Activated CD8-positive, alpha-beta T cell treated with anti-CD3 and anti-CD28 coated beads for 36 hours (primary cell): ENCODE measurements around the gene E2F1. TPM values are rescaled to one million over a fixed set of nuclear protein-coding genes. Genes with fewer than 3 reads are reported as not detected.
A peak's percentile ranks its signal among the peaks of the same experiment; 100 is the strongest.

ENCODE experiments used
- ATAC-seq: fragments of 200-7000 bp; cut with Tn5 transposase; one replicate; pipeline ENCODE4 v1.10.0; 2021; ENCODE audit warnings: mild to moderate bottlenecking, moderate library complexity
- CTCF ChIA-PET: fragments of 350-600 bp; sonication (Branson Sonifier 250); formaldehyde crosslinking; loops from one replicate; lab custom pipeline; 2021; ENCODE audit warnings: antibody characterized with exemption; lab: Charles Lee
- POLR2A ChIA-PET: fragments of 350-600 bp; sonication (Branson Sonifier 250); formaldehyde crosslinking; loops from one replicate; lab custom pipeline; 2021; ENCODE audit warnings: antibody characterized with exemption; lab: Charles Lee
- DNase-seq: peaks from one replicate; pipeline ENCODE4 v3.0.0-alpha.2; 2020
- H3K27ac Mint-ChIP-seq: one replicate; pipeline ENCODE4 v1.8.0; 2021; ENCODE audit warnings: mild to moderate bottlenecking, mixed read lengths
- H3K27me3 Mint-ChIP-seq: one replicate; pipeline ENCODE4 v1.8.0; 2021; ENCODE audit warnings: mixed read lengths
- H3K36me3 Mint-ChIP-seq: one replicate; pipeline ENCODE4 v1.8.0; 2021; ENCODE audit warnings: low read depth, mixed read lengths
- H3K4me1 Mint-ChIP-seq: one replicate; pipeline ENCODE4 v1.8.0; 2021; ENCODE audit warnings: low read depth, mixed read lengths
- H3K4me3 Mint-ChIP-seq: one replicate; pipeline ENCODE4 v1.8.0; 2021; ENCODE audit warnings: mild to moderate bottlenecking, moderate library complexity, mixed read lengths
- H3K9me3 Mint-ChIP-seq: one replicate; pipeline ENCODE4 v1.8.0; 2021; ENCODE audit warnings: mixed read lengths
- CTCF ChIP-seq: fragments of 200-600 bp; IDR thresholded peaks from one replicate; pipeline ENCODE4 v1.8.0; 2022; ENCODE audit warnings: antibody characterized with exemption, mild to moderate bottlenecking
- intact Hi-C: fragments of 100-400 bp; cut with micrococcal nuclease; formaldehyde crosslinking; loops from one replicate; pipeline ENCODE4 v1.10.0; 2022
- total RNA-seq, 2 experiments: library from RNA; stranded (reverse); gene quantifications; one replicate each; pipeline ENCODE4 v1.2.3, GENCODE V29; 2021

E2F1 gene
- total RNA-seq, 2 experiments from 2014 or later, result 71.2 to 72.0 TPM

DNA sequence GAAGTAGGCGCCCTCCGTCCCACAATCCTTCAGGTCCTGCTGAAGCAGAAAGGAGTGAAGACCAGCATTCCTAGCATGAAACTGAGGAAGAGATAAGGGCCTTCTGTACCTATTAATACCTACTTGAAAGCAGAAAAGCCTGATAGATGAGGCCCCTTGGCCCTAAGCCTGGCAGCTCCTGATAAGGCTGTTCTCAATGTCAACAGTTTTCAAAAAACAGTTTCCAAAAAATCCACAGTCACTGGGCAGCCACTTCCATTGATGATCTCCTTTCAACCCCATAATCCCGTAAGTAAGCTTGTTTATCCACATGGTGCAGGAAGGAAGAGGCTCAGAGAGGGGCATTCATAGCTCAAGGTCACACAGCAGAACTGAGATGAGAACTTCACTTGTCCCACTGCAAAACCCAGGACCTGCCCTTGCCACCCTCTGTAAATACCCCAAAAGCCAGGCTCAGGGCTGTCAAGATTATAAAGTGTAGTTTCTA lies 2.8 kb upstream of the E2F1 start:
- Mint-ChIP-seq H3K4me1 (peaks cover 55% of the 10 kb centered on the region), H3K27ac (peak overlapping the region; percentile 18), H3K4me3 (no peak overlapping the region), H3K36me3 (peaks cover 15% of the 10 kb centered on the region), H3K27me3 (no peaks in the 10 kb centered on the region), H3K9me3 (no peaks in the 10 kb centered on the region)
- no peak for TF ChIP-seq CTCF
- DNase-seq (no peak), ATAC-seq (no peak)
- POLR2A ChIA-PET, result interaction anchor here (1.0 to 1.9 kb wide), 4 partner anchors 10 to 27 kb away, joined by 3 to 11 read pairs (median 3); partner anchors contain the start of genes C20orf144 and NECAB3
- intact Hi-C loops, result loop anchor here (5.0 kb wide), 1 partner anchor 43 kb away; the partner anchor contains the start of gene ZNF341
- CTCF ChIA-PET, result interaction anchor here (1.1 to 1.8 kb wide), 4 partner anchors 10 to 151 kb away, joined by 3 to 4 read pairs (median 4); no protein-coding TSS in a partner anchor

DNA sequence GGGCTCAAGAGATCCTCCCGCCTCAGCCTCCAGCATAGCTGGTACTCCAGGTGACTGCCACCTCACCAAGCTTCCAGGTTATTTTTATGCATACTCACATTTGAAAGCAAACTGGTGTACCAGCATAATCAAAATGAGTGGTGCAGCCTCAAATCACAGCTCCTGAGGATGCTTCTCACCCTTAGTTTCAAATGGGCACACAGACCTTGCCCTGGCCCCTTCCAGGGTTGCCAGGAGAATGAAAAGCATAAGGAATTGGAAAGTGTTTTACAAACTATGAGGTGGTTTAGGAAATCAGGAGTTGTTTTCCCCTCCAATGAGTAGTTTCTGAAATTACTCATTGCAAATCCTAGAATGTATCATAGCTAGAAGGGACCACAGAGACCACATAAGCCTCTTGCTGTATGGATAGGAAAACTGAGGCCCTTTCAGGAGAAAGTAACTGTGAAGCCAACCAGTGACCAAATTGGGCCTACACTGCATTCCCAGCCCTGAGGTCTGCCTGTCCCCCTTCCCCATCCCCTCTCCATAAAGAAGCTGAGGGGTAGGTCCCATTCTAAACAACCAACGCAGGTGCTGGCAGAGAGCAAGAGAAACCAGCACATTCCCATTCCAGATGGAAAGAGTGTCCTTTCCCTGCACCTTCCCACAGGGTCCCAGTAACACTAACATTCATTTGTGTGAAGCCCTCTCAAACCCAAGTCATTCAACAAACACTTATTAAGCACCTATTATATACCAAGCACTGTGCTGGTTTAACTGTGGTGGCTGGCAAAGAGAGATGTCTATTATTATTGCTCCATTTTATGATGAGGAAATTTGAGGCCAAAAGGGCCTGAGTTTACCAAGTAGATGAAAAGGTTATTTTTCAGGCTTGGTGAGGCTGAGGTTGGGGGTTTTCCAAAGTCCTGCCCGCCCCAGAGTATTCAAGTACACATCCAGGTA lies 2.1 kb upstream of the E2F1 start:
- Mint-ChIP-seq H3K27me3 (no peaks in the 10 kb centered on the region), H3K4me1 (peaks cover 57% of the 10 kb centered on the region), H3K27ac (peak overlapping the region; percentile 17), H3K4me3 (no peak overlapping the region), H3K9me3 (no peaks in the 10 kb centered on the region), H3K36me3 (peaks cover 15% of the 10 kb centered on the region)
- TF ChIP-seq CTCF, result no peak
- POLR2A ChIA-PET, result interaction anchor here (1.1 to 5.1 kb wide), 4 partner anchors 9 to 32 kb away, joined by 3 to 27 read pairs (median 7); partner anchors contain the start of genes C20orf144 and PXMP4
- CTCF ChIA-PET, result interaction anchor here (1.1 to 2.0 kb wide), 5 partner anchors 20 to 152 kb away, joined by 3 to 8 read pairs (median 7); partner anchors contain the start of genes PXMP4 and ZNF341
- DNase-seq (peak; percentile 31), ATAC-seq (no peak)
- intact Hi-C loops, result loop anchor here (5.0 kb wide), 1 partner anchor 44 kb away; the partner anchor contains the start of gene ZNF341

GRCh38 chr20:33687370-33687915 lies 1.3 kb upstream of the E2F1 start:
- DNase-seq (no peak), ATAC-seq (no peak)
- Mint-ChIP-seq H3K4me1 (peaks cover 64% of the 10 kb centered on the region), H3K36me3 (peaks cover 20% of the 10 kb centered on the region), H3K4me3 (no peak overlapping the region), H3K9me3 (no peaks in the 10 kb centered on the region), H3K27me3 (no peaks in the 10 kb centered on the region), H3K27ac (peak overlapping the region; percentile 82)
- TF ChIP-seq CTCF, result no peak
- ChIA-PET CTCF (interaction anchor here (1.0 to 2.0 kb wide), 6 partner anchors 19 to 153 kb away, joined by 3 to 8 read pairs (median 6); partner anchors contain the start of genes ACTL10, PXMP4 and ZNF341), POLR2A (interaction anchor here (0.9 to 5.1 kb wide), 5 partner anchors 8 to 49 kb away, joined by 3 to 27 read pairs (median 6); partner anchors contain the start of gene PXMP4)
- intact Hi-C loops, result loop anchor here (5.0 kb wide), 1 partner anchor 45 kb away; the partner anchor contains the start of gene ZNF341

- H3K27me3 Mint-ChIP-seq, result no peaks in the 10 kb centered on the region
- H3K9me3 Mint-ChIP-seq, result no peaks in the 10 kb centered on the region
- peak overlapping the region; percentile 82 for H3K27ac Mint-ChIP-seq
- ATAC-seq, result no peak
- no peak for DNase-seq
- peaks cover 22% of the 10 kb centered on the region for H3K36me3 Mint-ChIP-seq
- peak overlapping the region; percentile 49 for H3K4me3 Mint-ChIP-seq
- no peak for TF ChIP-seq CTCF
- CTCF ChIA-PET, result interaction anchor here (1.0 to 2.0 kb wide), 6 partner anchors 9 to 45 kb away, joined by 3 to 8 read pairs (median 6); partner anchors contain the start of genes ACTL10, PXMP4 and ZNF341
- intact Hi-C loops, result loop anchor here (5.0 kb wide), 1 partner anchor 45 kb away; the partner anchor contains the start of gene ZNF341
- H3K4me1 Mint-ChIP-seq, result peaks cover 66% of the 10 kb centered on the region
- POLR2A ChIA-PET, result interaction anchor here (0.9 to 5.1 kb wide), 6 partner anchors 10 to 104 kb away, joined by 3 to 27 read pairs (median 3); partner anchors contain the start of gene PXMP4
Measured at GRCh38 chr20:33686984-33687366, 790 bp upstream of the E2F1 start.
